Motor neuron (in vitro differentiated cells): ENCODE measurements around the gene MYO5A. TPM values are rescaled to one million over a fixed set of nuclear protein-coding genes. Genes with fewer than 3 reads are reported as not detected.
A peak's percentile ranks its signal among the peaks of the same experiment; 100 is the strongest.
"Not testable (repeated sequence)": the region's sequence is repeated elsewhere in the genome, so short reads cannot be mapped to it uniquely, and the experiment has no call there.

Experiments used
- ATAC-seq, 8 experiments: fragments of 200-7000 bp; cut with Tn5 transposase; replicated peaks in 6 of 8; 2 replicates each; pipeline ENCODE4 v1.8.0; 2021; ENCODE audit warnings: mild to moderate bottlenecking in 8 of 8, moderate library complexity in 8 of 8
- H3K27ac ChIP-seq, 2 donors: fragments of 250-450 bp; sonication (Bioruptor Pico); 2 replicates each; pipeline ENCODE4 v1.9.0; 2021; ENCODE audit warnings: antibody characterized with exemption in 2 of 2, mild to moderate bottlenecking in 2 of 2, moderate library complexity in 1 of 2
- H3K4me1 ChIP-seq, 2 donors: fragments of 250-450 bp; sonication (Bioruptor Pico); replicated peaks in 1 of 2; 2 replicates each; pipeline ENCODE4 v1.6.1; 2021; ENCODE audit warnings: antibody characterized with exemption in 2 of 2, mild to moderate bottlenecking in 2 of 2, moderate library complexity in 1 of 2
- H3K4me3 ChIP-seq, 5 donors: fragments of 250-450 bp; sonication (Bioruptor Pico); 2 replicates each; pipeline ENCODE4 v1.9.0; 2021; ENCODE audit warnings: antibody characterized with exemption in 5 of 5, mild to moderate bottlenecking in 5 of 5, moderate library complexity in 4 of 5
- WGBS, 10 experiments: fragments of 450-650 bp; shearing (Covaris generic); methylation state at CpG; one replicate each; pipeline ENCODE4 v1.0.0; 2022; 5-methylcytosine and 5-hydroxymethylcytosine counted together
- in situ Hi-C, 9 experiments: fragments of 400-800 bp; cut with MboI; loops; one replicate each; pipeline ENCODE4 v1.15.0; 2021; ENCODE audit warnings: low sequenced_read_pairs in 9 of 9, low pct_unique_long_range_greater_than_20kb in 2 of 9; ENCODE audit not compliant: unreplicated experiment in 9 of 9
- total RNA-seq, 8 experiments: library from RNA; unstranded; fragments of 300-600 nt; gene quantifications; 2 replicates each; pipeline versions ENCODE4 v1.2.3 to v1.2.4, GENCODE V29; 2022

MYO5A gene
- total RNA-seq, 8 experiments from 2014 or later, result 8.3 to 74.1 (median 39.8) TPM

- H3K4me3 ChIP-seq, in situ Hi-C loops, ATAC-seq, H3K27ac ChIP-seq, H3K4me1 ChIP-seq: not testable (repeated sequence)
- 71 to 100% (median 90%) methylated on average over 1 of the region's 1 CpG; no CpG with 5 or more reads in 4 of the 10 experiments for WGBS, 10 experiments
These were observed 112.1 kb downstream of the MYO5A start for GRCh38 chr15:52416566-52416965.

DNA sequence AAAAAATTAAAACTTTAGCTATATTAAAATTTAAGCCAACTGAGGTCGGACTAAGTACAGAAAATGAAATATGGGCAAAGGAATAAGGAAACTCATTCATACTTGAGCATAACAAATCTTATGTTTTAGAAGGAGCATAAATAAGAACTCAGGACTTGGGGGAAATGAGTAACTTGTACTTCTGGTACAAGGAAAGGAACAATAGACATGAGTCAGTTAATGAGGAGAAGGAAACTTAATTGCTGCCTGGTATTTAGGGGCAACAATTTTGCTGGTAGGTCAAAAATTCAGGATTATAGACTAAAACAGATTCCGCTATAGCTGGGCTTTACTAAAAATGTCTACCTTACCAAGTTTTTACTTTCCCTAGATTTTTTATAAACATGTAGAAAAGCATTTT, 113.1 kb downstream of the MYO5A start:
- in situ Hi-C loops, result no loop called here
- 65 to 96% (median 92%) methylated on average over 1 to 2 of the region's 2 CpGs for WGBS, 10 experiments
- Histone ChIP-seq H3K4me3 (no peak overlapping the region), H3K27ac (no peak overlapping the region), H3K4me1 (no peaks in the 10 kb centered on the region)
- no peak for ATAC-seq

GRCh38 chr15:52414936-52415335, 113.7 kb downstream of the MYO5A start:
- WGBS, 10 experiments, result 86 to 100% (median 90%) methylated on average over 2 to 6 of the region's 6 CpGs; no CpG with 5 or more reads in 4 of the 10 experiments
- in situ Hi-C loops, result no loop called here
- ATAC-seq, result no peak
- H3K4me3 ChIP-seq, result no peak overlapping the region
- no peak overlapping the region for H3K27ac ChIP-seq
- H3K4me1 ChIP-seq, result no peaks in the 10 kb centered on the region

DNA sequence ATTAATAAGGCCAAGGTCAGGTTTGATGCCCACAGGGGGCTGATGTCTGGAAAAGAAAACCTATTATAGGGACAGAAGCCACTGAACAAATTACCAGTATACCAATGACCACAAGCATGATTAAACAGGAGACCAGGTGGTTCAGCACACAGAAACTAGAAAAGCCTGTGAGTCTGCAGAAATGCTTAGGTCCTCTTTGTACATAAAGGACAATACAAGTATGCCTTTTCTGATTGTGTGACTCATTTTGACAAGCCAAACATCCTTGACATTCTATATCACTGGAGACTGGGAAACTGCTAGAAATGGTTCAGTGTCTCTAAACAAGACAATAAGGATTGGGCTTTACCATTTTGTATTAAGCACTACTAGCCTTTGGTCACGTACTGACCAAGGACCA, 119.9 kb downstream of the MYO5A start:
- peak in 1 of 8 experiments; percentile 46 for ATAC-seq
- Histone ChIP-seq H3K4me1 (no peaks in the 10 kb centered on the region), H3K4me3 (no peak overlapping the region), H3K27ac (no peak overlapping the region)
- WGBS, 10 experiments, result 63 to 100% (median 100%) methylated on average over 1 of the region's 1 CpG; no CpG with 5 or more reads in 4 of the 10 experiments
- in situ Hi-C loops, result no loop called here

GRCh38 chr15:52407374-52407773, 121.3 kb downstream of the MYO5A start:
- Histone ChIP-seq H3K4me1 (no peaks in the 10 kb centered on the region), H3K27ac (no peak overlapping the region), H3K4me3 (no peak overlapping the region)
- in situ Hi-C loops, result no loop called here
- ATAC-seq, result no peak

- H3K27ac ChIP-seq, result no peak overlapping the region
- ATAC-seq, result no peak
- 90 to 100% (median 98%) methylated on average over 2 of the region's 2 CpGs; no CpG with 5 or more reads in 4 of the 10 experiments for WGBS, 10 experiments
- no peak overlapping the region for H3K4me3 ChIP-seq
- H3K4me1 ChIP-seq, result no peaks in the 10 kb centered on the region
- in situ Hi-C loops, result no loop called here
These were observed 122.1 kb downstream of the MYO5A start for GRCh38 chr15:52406601-52407000.

DNA sequence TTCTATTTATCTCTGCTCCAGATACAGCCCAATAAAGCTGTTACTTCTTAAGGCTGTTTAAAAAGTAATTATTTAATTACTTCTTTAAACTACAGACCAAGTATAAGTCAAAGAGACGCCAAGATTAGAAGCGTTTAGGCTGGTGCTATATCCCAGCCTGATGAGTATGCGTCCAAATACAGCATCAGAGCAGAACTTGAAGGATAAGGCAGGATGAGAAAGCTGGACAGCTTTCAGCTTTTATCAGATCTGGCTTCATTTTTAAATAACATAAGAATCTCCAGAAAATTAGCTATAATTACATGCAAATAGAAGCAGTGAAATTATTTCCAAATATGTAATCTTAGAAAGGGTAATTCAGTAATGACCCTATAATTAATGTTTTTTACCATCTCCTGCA, 122.8 kb downstream of the MYO5A start:
- Histone ChIP-seq H3K4me1 (no peaks in the 10 kb centered on the region), H3K27ac (no peak overlapping the region), H3K4me3 (no peak overlapping the region)
- in situ Hi-C loops, result no loop called here
- WGBS, 10 experiments, result 48 to 100% (median 94%) methylated on average over 1 to 3 of the region's 3 CpGs
- ATAC-seq, result no peak

- Histone ChIP-seq H3K27ac (no peak overlapping the region), H3K4me1 (no peaks in the 10 kb centered on the region), H3K4me3 (no peak overlapping the region)
- in situ Hi-C loops, result loop anchor here in 1 of 9 experiments (25.0 kb wide), 1 partner anchor 140 kb away; the partner anchor contains the start of gene MYO5A
- no peak for ATAC-seq
- 83 to 100% (median 97%) methylated on average over 1 to 5 of the region's 5 CpGs; no CpG with 5 or more reads in 3 of the 10 experiments for WGBS, 10 experiments
These were observed 131.6 kb downstream of the MYO5A start for GRCh38 chr15:52397118-52397517.

DNA sequence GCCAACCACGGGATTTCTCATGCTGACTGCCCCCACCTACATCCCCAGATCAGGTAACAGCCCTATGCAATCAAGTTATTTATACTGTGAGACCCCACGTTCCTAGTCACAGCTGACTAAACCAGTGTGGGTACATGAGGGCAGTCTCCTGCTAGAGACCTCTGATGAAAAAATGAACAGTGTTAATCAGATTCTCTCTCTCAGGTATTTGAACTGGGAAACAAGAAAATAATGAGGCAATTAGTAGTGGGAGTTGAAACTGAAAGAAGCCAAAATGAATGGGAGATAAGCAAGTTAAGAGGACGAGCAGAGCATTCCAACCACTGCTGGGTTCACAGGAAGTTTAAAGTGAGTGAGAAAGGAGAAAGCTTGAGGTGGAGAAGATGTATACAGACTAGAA, 134.6 kb downstream of the MYO5A start:
- ATAC-seq, result no peak
- in situ Hi-C loops, result loop anchor here in 1 of 9 experiments (25.0 kb wide), 1 partner anchor 143 kb away; the partner anchor contains the start of gene MYO5A
- no peak overlapping the region for H3K27ac ChIP-seq

GRCh38 chr15:52392008-52392687, 136.5 kb downstream of the MYO5A start:
- in situ Hi-C loops, result loop anchor here in 1 of 9 experiments (25.0 kb wide), 1 partner anchor 145 kb away; the partner anchor contains the start of gene MYO5A
- WGBS, 10 experiments, result 31 to 68% (median 52%) methylated on average over 2 to 6 of the region's 6 CpGs
- ATAC-seq, result peak in 3 of 8 experiments; percentile 68 to 92 (median 81)
- Histone ChIP-seq H3K4me1 (no peaks in the 10 kb centered on the region), H3K27ac (no peak overlapping the region), H3K4me3 (no peak overlapping the region)

More for the DNA sequence above, 134.6 kb downstream of the MYO5A start:
- Histone ChIP-seq H3K4me1 (no peaks in the 10 kb centered on the region), H3K4me3 (no peak overlapping the region)
- WGBS, 10 experiments, result 31 to 100% (median 70%) methylated on average over 1 to 3 of the region's 3 CpGs; no CpG with 5 or more reads in 1 of the 10 experiments

DNA sequence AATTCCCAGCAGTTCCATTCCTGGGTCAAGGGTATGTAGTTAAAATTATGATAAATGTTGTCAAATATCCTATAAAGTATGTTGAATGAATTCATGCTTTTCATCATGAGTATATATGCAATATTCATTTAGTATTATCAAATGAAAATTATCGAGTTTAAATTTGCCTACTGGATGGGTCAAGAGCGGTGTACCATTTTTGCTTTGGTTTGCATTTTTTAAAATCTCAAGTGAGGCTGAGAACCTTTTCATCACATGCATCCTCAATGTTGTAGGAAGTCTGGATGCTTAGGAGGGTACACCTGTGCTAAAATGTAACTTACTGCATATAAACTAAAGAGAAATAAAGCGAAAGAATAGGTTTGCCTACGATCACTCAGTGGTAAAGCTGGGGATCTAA, 137.6 kb downstream of the MYO5A start:
- Histone ChIP-seq H3K4me1 (no peaks in the 10 kb centered on the region), H3K27ac (no peak overlapping the region), H3K4me3 (no peak overlapping the region)
- no peak for ATAC-seq
- in situ Hi-C loops, result loop anchor here in 1 of 9 experiments (25.0 kb wide), 1 partner anchor 146 kb away; the partner anchor contains the start of gene MYO5A
- WGBS, 10 experiments, result 83 to 100% (median 98%) methylated on average over 1 to 4 of the region's 4 CpGs; no CpG with 5 or more reads in 2 of the 10 experiments

GRCh38 chr15:52385670-52386069, 143.0 kb downstream of the MYO5A start:
- H3K4me3 ChIP-seq, result no peak overlapping the region
- H3K27ac ChIP-seq, result no peak overlapping the region
- no peak for ATAC-seq
- in situ Hi-C loops, result loop anchor here in 1 of 9 experiments (25.0 kb wide), 1 partner anchor 152 kb away; the partner anchor contains the start of gene MYO5A
- H3K4me1 ChIP-seq, result no peaks in the 10 kb centered on the region

DNA sequence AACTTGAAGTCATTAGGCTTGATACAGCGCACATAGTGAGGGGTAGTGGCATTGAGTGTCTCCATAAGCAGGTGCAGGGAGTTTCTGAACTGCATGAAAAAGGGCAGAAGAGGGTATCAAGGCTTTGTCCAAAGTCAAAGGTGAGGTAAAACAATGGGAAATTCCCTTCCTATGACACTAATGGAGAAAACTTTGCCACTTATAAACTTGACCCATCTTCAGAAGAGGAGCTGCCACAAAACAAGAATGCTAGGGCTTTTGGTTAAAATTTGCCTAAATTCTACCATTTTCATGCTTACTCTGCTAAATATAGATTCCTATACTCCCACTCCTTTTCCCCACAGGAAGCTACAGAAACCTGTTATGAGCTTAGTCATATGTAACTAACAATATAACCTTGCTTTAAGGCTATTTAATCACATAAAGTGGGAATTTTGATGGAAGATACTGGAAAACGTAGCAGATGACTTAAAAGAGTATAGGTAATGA, 145.5 kb downstream of the MYO5A start:
- no peak for ATAC-seq
- in situ Hi-C loops, result loop anchor here in 1 of 9 experiments (25.0 kb wide), 1 partner anchor 154 kb away; the partner anchor contains the start of gene MYO5A
- 72 to 100% (median 89%) methylated on average over 1 to 2 of the region's 2 CpGs; no CpG with 5 or more reads in 3 of the 10 experiments for WGBS, 10 experiments
- H3K27ac ChIP-seq, result no peak overlapping the region
- H3K4me1 ChIP-seq, result no peaks in the 10 kb centered on the region
- no peak overlapping the region for H3K4me3 ChIP-seq
